Superior temporal gyrus (tissue), 1 donor: ENCODE data around the gene NF1.
"Not testable (repeated sequence)": the region's sequence is repeated elsewhere in the genome, so short reads cannot be mapped to it uniquely, and the experiment has no call there.

Experiments used
- DNase-seq: peaks from one replicate; pipeline ENCODE4 v3.0.0-alpha.2; 2016; ENCODE audit errors: extremely low spot score

NF1 gene

GRCh38 chr17:31089471-31089870, 5.3 kb upstream of the NF1 start:
- no peak for DNase-seq

- DNase-seq = not testable (repeated sequence)
Observed at GRCh38 chr17:31090650-31091049, 4.1 kb upstream of the NF1 start.

GRCh38 chr17:31092475-31093064, 2.2 kb upstream of the NF1 start:
- DNase-seq = no peak

GRCh38 chr17:31093866-31094599, 744 bp upstream of the NF1 start:
- DNase-seq = no peak

GRCh38 chr17:31095236-31096105, 694 bp downstream of the NF1 start:
- peak; percentile 63 for DNase-seq

- DNase-seq = no peak
Observed at GRCh38 chr17:31096106-31096436, 1.3 kb downstream of the NF1 start.

GRCh38 chr17:31099016-31099415, 4.2 kb downstream of the NF1 start:
- no peak for DNase-seq

GRCh38 chr17:31100840-31101459, 6.2 kb downstream of the NF1 start:
- no peak for DNase-seq

- no peak for DNase-seq
Observed at GRCh38 chr17:31101943-31102342, 7.2 kb downstream of the NF1 start.

GRCh38 chr17:31105991-31106390, 11.2 kb downstream of the NF1 start:
- no peak for DNase-seq

GRCh38 chr17:31111183-31111582, 16.4 kb downstream of the NF1 start:
- no peak for DNase-seq

GRCh38 chr17:31112001-31112661, 17.4 kb downstream of the NF1 start:
- no peak for DNase-seq

- not testable (repeated sequence) for DNase-seq
Observed at GRCh38 chr17:31113368-31113767, 18.6 kb downstream of the NF1 start.

GRCh38 chr17:31113939-31114338, 19.2 kb downstream of the NF1 start:
- DNase-seq = no peak

- no peak for DNase-seq
Observed at GRCh38 chr17:31114956-31115555, 20.3 kb downstream of the NF1 start.

GRCh38 chr17:31116167-31116566, 21.4 kb downstream of the NF1 start:
- DNase-seq = no peak

GRCh38 chr17:31122746-31123145, 28.0 kb downstream of the NF1 start:
- no peak for DNase-seq

- DNase-seq = peak; percentile 7
Observed at GRCh38 chr17:31126318-31126717, 31.5 kb downstream of the NF1 start.

GRCh38 chr17:31128241-31128640, 33.5 kb downstream of the NF1 start:
- no peak for DNase-seq

- no peak for DNase-seq
Observed at GRCh38 chr17:31130286-31131224, 35.8 kb downstream of the NF1 start.
